ENCODE results near the gene PTPRR.

DNA sequence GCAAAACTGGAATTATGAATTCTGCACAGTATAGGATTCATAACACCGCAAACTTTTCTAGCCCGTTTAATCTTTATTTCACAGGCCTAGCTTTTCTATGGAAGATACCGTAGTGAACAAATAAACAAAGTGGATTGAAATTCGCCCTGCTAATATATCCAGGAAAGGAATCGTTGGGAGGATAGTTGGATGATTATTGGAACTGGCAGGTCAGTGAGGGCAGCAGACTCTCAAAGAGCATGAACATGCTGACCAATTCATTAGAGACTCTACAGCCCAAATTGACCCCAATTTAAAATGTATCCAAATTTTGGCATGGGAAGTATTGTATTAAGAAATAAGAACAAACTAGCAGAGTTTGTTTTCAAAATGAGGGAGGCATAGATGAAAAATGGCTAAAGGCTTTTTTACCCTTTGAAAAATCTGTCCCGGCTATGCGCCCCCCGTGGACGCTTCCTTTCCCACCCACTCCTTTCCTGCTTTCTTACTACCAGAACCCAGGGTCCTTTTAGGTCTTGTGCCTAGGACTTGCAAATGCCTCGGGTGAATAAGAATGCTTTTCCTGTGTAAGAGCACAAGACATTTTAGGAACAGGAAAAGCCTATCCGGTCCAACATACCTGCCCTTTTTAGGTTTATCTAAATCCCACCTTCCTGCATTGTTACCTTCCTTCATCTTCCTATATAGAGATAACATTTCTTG, 198.7 kb downstream of the PTPRR start:
- TF ChIP-seq, protein P1, sequence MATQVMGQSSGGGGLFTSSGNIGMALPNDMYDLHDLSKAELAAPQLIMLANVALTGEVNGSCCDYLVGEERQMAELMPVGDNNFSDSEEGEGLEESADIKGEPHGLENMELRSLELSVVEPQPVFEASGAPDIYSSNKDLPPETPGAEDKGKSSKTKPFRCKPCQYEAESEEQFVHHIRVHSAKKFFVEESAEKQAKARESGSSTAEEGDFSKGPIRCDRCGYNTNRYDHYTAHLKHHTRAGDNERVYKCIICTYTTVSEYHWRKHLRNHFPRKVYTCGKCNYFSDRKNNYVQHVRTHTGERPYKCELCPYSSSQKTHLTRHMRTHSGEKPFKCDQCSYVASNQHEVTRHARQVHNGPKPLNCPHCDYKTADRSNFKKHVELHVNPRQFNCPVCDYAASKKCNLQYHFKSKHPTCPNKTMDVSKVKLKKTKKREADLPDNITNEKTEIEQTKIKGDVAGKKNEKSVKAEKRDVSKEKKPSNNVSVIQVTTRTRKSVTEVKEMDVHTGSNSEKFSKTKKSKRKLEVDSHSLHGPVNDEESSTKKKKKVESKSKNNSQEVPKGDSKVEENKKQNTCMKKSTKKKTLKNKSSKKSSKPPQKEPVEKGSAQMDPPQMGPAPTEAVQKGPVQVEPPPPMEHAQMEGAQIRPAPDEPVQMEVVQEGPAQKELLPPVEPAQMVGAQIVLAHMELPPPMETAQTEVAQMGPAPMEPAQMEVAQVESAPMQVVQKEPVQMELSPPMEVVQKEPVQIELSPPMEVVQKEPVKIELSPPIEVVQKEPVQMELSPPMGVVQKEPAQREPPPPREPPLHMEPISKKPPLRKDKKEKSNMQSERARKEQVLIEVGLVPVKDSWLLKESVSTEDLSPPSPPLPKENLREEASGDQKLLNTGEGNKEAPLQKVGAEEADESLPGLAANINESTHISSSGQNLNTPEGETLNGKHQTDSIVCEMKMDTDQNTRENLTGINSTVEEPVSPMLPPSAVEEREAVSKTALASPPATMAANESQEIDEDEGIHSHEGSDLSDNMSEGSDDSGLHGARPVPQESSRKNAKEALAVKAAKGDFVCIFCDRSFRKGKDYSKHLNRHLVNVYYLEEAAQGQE (IDR thresholded peaks at IDR 0.05; ENCODE audit: insufficient read depth in 1 of 2, low read depth in 2 of 2, low read length in 2 of 2), result no peak
- TF ChIP-seq POLR2AphosphoS5 (IDR thresholded peaks at IDR 0.05; ENCODE audit: low read depth, low read length), result no peak
- TF ChIP-seq TAF1 (IDR thresholded peaks at IDR 0.05; ENCODE audit: borderline replicate concordance, insufficient read depth, low read length), result no peak
- TF ChIP-seq SIN3A (IDR thresholded peaks at IDR 0.05; ENCODE audit: borderline replicate concordance, insufficient read depth, low read length), result no peak
- TF ChIP-seq FOXP2 (optimal IDR thresholded peaks at IDR 0.05; ENCODE audit: borderline replicate concordance, extremely low read depth, extremely low read length, insufficient read depth), result no peak
